HEK293 (cell line): ENCODE data around the gene COL5A1.

ENCODE experiments used
- CTCF ChIA-PET: fragments of 350-600 bp; formaldehyde crosslinking; extraction: SDS; loops from one replicate; lab custom pipeline; 2021; ENCODE audit warnings: antibody characterized with exemption; lab: Yijun Ruan, JAX
- POLR2A ChIA-PET: fragments of 300-600 bp; formaldehyde crosslinking; extraction: SDS; loops from one replicate; lab custom pipeline; 2020; ENCODE audit warnings: antibody characterized with exemption, inconsistent platforms; lab: Yijun Ruan, JAX
- H3K27ac ChIP-seq: fragments of 200-500 bp; sonication (Bioruptor generic); 2 replicates; pipeline ENCODE4 v1.5.1; 2014; ENCODE audit warnings: low read depth, low read length, control low read depth, inconsistent platforms; ENCODE audit errors: extremely low read depth
- H3K36me3 ChIP-seq, 2 experiments: fragments of 200-500 bp in 1 of 2; sonication (Bioruptor generic) in 1 of 2; 1 replicate in 1 of 2; 2 replicates in 1 of 2; pipeline ENCODE4 v1.5.1; 2014 to 2017; ENCODE audit warnings: inconsistent platforms in 2 of 2, low read length in 2 of 2; ENCODE audit not compliant: control insufficient read depth in 2 of 2, insufficient read depth in 1 of 2
- H3K4me1 ChIP-seq: fragments of 200-500 bp; sonication (Bioruptor generic); 2 replicates; pipeline ENCODE4 v1.5.1; 2014; ENCODE audit warnings: mild to moderate bottlenecking, low read length, inconsistent platforms; ENCODE audit not compliant: control insufficient read depth, insufficient read depth
- H3K4me3 ChIP-seq: 2 replicates; pipeline ENCODE4 v1.5.1; 2011; ENCODE audit warnings: low read depth, mild to moderate bottlenecking, control low read depth, low read length, moderate library complexity
- H3K9me3 ChIP-seq: fragments of 200-500 bp; sonication (Bioruptor generic); 2 replicates; pipeline ENCODE4 v1.5.1; 2014; ENCODE audit warnings: low read depth, low read length, inconsistent platforms; ENCODE audit not compliant: control insufficient read depth, insufficient read depth
- GLI2 ChIP-seq: fragments of 450-650 bp; formaldehyde crosslinking; IDR thresholded peaks from 2 replicates; pipeline ENCODE4; 2017; ENCODE audit warnings: missing biosample characterization, missing genetic modification characterization, low read depth, borderline replicate concordance
- GLI4 ChIP-seq: fragments of 450-650 bp; formaldehyde crosslinking; IDR thresholded peaks from 2 replicates; pipeline ENCODE4 v1.5.1; 2016; ENCODE audit warnings: missing biosample characterization, missing genetic modification characterization
- IKZF3 ChIP-seq: fragments of 450-650 bp; IDR thresholded peaks from 2 replicates; pipeline ENCODE4 v1.5.0; 2018; ENCODE audit warnings: missing biosample characterization, mild to moderate bottlenecking, missing genetic modification characterization, moderate library complexity
- KLF8 ChIP-seq: fragments of 450-650 bp; formaldehyde crosslinking; IDR thresholded peaks from 2 replicates; pipeline ENCODE4 v1.5.1; 2016; ENCODE audit warnings: missing biosample characterization, missing genetic modification characterization
- KLF9 ChIP-seq: fragments of 450-650 bp; formaldehyde crosslinking; IDR thresholded peaks from 2 replicates; pipeline ENCODE4 v1.5.1; 2016; ENCODE audit warnings: missing biosample characterization, missing genetic modification characterization, low read depth
- RBAK ChIP-seq: fragments of 450-650 bp; formaldehyde crosslinking; IDR thresholded peaks from 2 replicates; pipeline ENCODE4 v1.5.1; 2016; ENCODE audit warnings: missing biosample characterization, missing genetic modification characterization
- REPIN1 ChIP-seq: fragments of 450-650 bp; formaldehyde crosslinking; IDR thresholded peaks from 2 replicates; pipeline ENCODE4 v1.5.1; 2017; ENCODE audit warnings: missing biosample characterization, missing genetic modification characterization, low read depth
- ZFP3 ChIP-seq: fragments of 450-650 bp; formaldehyde crosslinking; IDR thresholded peaks from 2 replicates; pipeline ENCODE4 v1.5.1; 2016; ENCODE audit warnings: low read depth, missing biosample characterization, missing genetic modification characterization
- ZNF10 ChIP-seq: fragments of 450-650 bp; formaldehyde crosslinking; IDR thresholded peaks from 2 replicates; pipeline ENCODE4 v1.5.1; 2017; ENCODE audit warnings: missing biosample characterization, missing genetic modification characterization
- ZNF138 ChIP-seq: fragments of 450-650 bp; formaldehyde crosslinking; IDR thresholded peaks from 2 replicates; pipeline ENCODE4 v1.5.1; 2016; ENCODE audit warnings: missing biosample characterization, missing genetic modification characterization, borderline replicate concordance
- ZNF214 ChIP-seq: fragments of 450-650 bp; formaldehyde crosslinking; IDR thresholded peaks from 2 replicates; pipeline ENCODE4 v1.5.1; 2017; ENCODE audit warnings: missing biosample characterization, mild to moderate bottlenecking, missing genetic modification characterization, borderline replicate concordance
- ZNF404 ChIP-seq: fragments of 450-650 bp; formaldehyde crosslinking; IDR thresholded peaks from 2 replicates; pipeline ENCODE4 v1.5.1; 2017; ENCODE audit warnings: missing biosample characterization, missing genetic modification characterization
- ZNF416 ChIP-seq: fragments of 450-650 bp; formaldehyde crosslinking; IDR thresholded peaks from 2 replicates; pipeline ENCODE4 v1.5.1; 2016; ENCODE audit warnings: missing biosample characterization, missing genetic modification characterization
- ZNF423 ChIP-seq: fragments of 450-650 bp; formaldehyde crosslinking; IDR thresholded peaks from 2 replicates; pipeline ENCODE4 v1.5.1; 2016; ENCODE audit warnings: missing biosample characterization, missing genetic modification characterization
- ZNF514 ChIP-seq: fragments of 450-650 bp; formaldehyde crosslinking; IDR thresholded peaks from 2 replicates; pipeline ENCODE4 v1.5.1; 2016; ENCODE audit warnings: missing biosample characterization, missing genetic modification characterization
- ZNF530 ChIP-seq: fragments of 450-650 bp; formaldehyde crosslinking; IDR thresholded peaks from 2 replicates; pipeline ENCODE4 v1.5.1; 2016; ENCODE audit warnings: low read depth, missing biosample characterization, missing genetic modification characterization
- ZNF549 ChIP-seq: fragments of 450-650 bp; IDR thresholded peaks from 2 replicates; pipeline ENCODE4 v1.5.1; 2018; ENCODE audit warnings: missing biosample characterization, missing genetic modification characterization, mild to moderate bottlenecking, inconsistent platforms, moderate library complexity
- ZNF600 ChIP-seq: fragments of 450-650 bp; formaldehyde crosslinking; IDR thresholded peaks from 2 replicates; pipeline ENCODE4 v1.5.1; 2016; ENCODE audit warnings: missing biosample characterization, missing genetic modification characterization
- ZXDB ChIP-seq: fragments of 450-650 bp; formaldehyde crosslinking; IDR thresholded peaks from 2 replicates; pipeline ENCODE4 v1.5.1; 2016; ENCODE audit warnings: missing biosample characterization, missing genetic modification characterization
- TF ChIP-seq, protein P1 (sequence below): fragments of 450-650 bp; formaldehyde crosslinking; IDR thresholded peaks from 2 replicates; pipeline ENCODE4 v1.5.1; 2016; ENCODE audit warnings: missing biosample characterization, missing genetic modification characterization, low read depth
- TF ChIP-seq, protein P2 (sequence below): fragments of 450-650 bp; formaldehyde crosslinking; optimal IDR thresholded peaks from 2 replicates; pipeline ENCODE3; 2016; ENCODE audit warnings: missing biosample characterization, mild to moderate bottlenecking, missing genetic modification characterization
- TF ChIP-seq, protein P3 (sequence below): fragments of 450-650 bp; formaldehyde crosslinking; IDR thresholded peaks from 2 replicates; pipeline ENCODE4 v1.5.1; 2017; ENCODE audit warnings: missing biosample characterization, missing genetic modification characterization

Gene COL5A1

GRCh38 chr9:134887686-134888602 is 246.3 kb downstream of the COL5A1 start:
- H3K4me3 ChIP-seq = no peak overlapping the region
- no peaks in the 10 kb centered on the region for H3K4me1 ChIP-seq
- POLR2A ChIA-PET = interaction anchor here (1.4 kb wide), 1 partner anchor 8 kb away, joined by 5 read pairs; no protein-coding TSS in a partner anchor
- CTCF ChIA-PET = interaction anchor here (0.9 to 1.4 kb wide), 2 partner anchors 19 to 190 kb away, joined by 3 to 4 read pairs; no protein-coding TSS in a partner anchor
- no peak overlapping the region for H3K27ac ChIP-seq
- no peaks in the 10 kb centered on the region for H3K9me3 ChIP-seq
- H3K36me3 ChIP-seq = no peaks in the 10 kb centered on the region
- TF ChIP-seq ZNF10 (tag by site-specific recombination) (no peak), ZNF138 (no peak), ZNF600 (tag by site-specific recombination) (no peak), REPIN1 (tag by site-specific recombination) (no peak), ZNF549 (tag by site-specific recombination) (no peak), ZNF214 (tag by site-specific recombination) (no peak)

DNA sequence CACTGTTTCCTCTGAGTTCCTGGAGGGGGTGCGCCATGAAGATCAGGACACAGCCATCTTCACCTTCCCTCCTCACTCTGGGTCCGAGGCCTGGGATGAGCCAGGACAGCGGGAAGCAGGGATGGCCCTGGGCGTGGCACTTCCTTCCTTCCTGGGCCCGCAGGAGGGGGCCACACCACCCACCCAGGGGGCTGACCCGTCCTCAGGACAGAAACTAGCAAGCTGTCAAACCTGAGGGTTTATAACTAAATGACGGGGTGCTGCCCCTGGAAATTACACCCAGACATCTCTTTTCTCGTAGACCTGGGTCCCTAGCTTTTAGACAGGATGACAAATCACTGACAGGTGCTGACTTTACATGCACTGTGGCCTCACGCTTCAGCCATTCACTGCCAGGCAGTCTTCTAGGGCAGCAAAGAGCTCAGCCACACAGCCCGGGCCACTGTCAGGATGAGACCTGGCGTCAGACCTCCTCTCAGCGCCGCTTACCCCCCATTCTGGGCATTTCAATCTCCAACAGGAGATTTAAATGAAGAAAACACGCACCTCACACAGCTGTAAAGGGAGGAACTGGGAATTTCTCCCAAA is 247.1 kb downstream of the COL5A1 start:
- TF ChIP-seq, protein P1, sequence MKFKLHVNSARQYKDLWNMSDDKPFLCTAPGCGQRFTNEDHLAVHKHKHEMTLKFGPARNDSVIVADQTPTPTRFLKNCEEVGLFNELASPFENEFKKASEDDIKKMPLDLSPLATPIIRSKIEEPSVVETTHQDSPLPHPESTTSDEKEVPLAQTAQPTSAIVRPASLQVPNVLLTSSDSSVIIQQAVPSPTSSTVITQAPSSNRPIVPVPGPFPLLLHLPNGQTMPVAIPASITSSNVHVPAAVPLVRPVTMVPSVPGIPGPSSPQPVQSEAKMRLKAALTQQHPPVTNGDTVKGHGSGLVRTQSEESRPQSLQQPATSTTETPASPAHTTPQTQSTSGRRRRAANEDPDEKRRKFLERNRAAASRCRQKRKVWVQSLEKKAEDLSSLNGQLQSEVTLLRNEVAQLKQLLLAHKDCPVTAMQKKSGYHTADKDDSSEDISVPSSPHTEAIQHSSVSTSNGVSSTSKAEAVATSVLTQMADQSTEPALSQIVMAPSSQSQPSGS (tag by site-specific recombination) = no peak
- TF ChIP-seq ZNF530 (tag by site-specific recombination) (no peak), ZNF10 (tag by site-specific recombination) (no peak), ZXDB (tag by site-specific recombination) (no peak), ZNF423 (tag by site-specific recombination) (no peak), GLI2 (tag by site-specific recombination) (no peak), KLF8 (tag by site-specific recombination) (no peak), ZNF416 (tag by site-specific recombination) (no peak), RBAK (tag by site-specific recombination) (no peak), ZNF514 (tag by site-specific recombination) (no peak), GLI4 (tag by site-specific recombination) (no peak), IKZF3 (tag by site-specific recombination) (no peak), ZFP3 (no peak), KLF9 (tag by site-specific recombination) (no peak), ZNF404 (tag by site-specific recombination) (no peak)
- TF ChIP-seq, protein P2, sequence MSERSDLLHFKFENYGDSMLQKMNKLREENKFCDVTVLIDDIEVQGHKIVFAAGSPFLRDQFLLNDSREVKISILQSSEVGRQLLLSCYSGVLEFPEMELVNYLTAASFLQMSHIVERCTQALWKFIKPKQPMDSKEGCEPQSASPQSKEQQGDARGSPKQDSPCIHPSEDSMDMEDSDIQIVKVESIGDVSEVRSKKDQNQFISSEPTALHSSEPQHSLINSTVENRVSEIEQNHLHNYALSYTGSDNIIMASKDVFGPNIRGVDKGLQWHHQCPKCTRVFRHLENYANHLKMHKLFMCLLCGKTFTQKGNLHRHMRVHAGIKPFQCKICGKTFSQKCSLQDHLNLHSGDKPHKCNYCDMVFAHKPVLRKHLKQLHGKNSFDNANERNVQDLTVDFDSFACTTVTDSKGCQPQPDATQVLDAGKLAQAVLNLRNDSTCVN (tag by site-specific recombination) = no peak
- TF ChIP-seq, protein P3, sequence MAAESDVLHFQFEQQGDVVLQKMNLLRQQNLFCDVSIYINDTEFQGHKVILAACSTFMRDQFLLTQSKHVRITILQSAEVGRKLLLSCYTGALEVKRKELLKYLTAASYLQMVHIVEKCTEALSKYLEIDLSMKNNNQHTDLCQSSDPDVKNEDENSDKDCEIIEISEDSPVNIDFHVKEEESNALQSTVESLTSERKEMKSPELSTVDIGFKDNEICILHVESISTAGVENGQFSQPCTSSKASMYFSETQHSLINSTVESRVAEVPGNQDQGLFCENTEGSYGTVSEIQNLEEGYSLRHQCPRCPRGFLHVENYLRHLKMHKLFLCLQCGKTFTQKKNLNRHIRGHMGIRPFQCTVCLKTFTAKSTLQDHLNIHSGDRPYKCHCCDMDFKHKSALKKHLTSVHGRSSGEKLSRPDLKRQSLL (tag by site-specific recombination) = no peak
- ChIA-PET POLR2A (no interaction called here), CTCF (interaction anchor here (0.6 to 1.4 kb wide), 3 partner anchors 18 to 978 kb away, joined by 3 to 4 read pairs (median 4); no protein-coding TSS in a partner anchor)
- Histone ChIP-seq H3K27ac (no peak overlapping the region), H3K9me3 (no peaks in the 10 kb centered on the region), H3K36me3 (no peaks in the 10 kb centered on the region), H3K4me3 (no peak overlapping the region), H3K4me1 (no peaks in the 10 kb centered on the region)
